PC-9 (cell line): ENCODE data around the gene TMEM63C.

ENCODE experiments used
- CTCF ChIP-seq: fragments of 200-600 bp; sonication (generic); conservative IDR thresholded peaks from 2 replicates; pipeline ENCODE4 v1.6.1; 2017; ENCODE audit warnings: mixed run types, antibody characterized with exemption, mild to moderate bottlenecking, moderate library complexity
- EZH2 ChIP-seq: fragments of 200-600 bp; sonication (generic); IDR thresholded peaks from 2 replicates; pipeline ENCODE4 v1.8.0; 2017; ENCODE audit warnings: antibody characterized with exemption, low read depth

GRCh38 chr14:77183896-77184295, 2.3 kb downstream of the TMEM63C start:
- TF ChIP-seq EZH2, result no peak
- TF ChIP-seq CTCF, result no peak
